Measurements from ENCODE around the gene KCNAB2. TPM values are rescaled to one million over a fixed set of nuclear protein-coding genes. Genes with fewer than 3 reads are reported as not detected.

Gene KCNAB2
- polyA plus RNA-seq, 2 donors: 2.2 to 2.8 TPM

DNA sequence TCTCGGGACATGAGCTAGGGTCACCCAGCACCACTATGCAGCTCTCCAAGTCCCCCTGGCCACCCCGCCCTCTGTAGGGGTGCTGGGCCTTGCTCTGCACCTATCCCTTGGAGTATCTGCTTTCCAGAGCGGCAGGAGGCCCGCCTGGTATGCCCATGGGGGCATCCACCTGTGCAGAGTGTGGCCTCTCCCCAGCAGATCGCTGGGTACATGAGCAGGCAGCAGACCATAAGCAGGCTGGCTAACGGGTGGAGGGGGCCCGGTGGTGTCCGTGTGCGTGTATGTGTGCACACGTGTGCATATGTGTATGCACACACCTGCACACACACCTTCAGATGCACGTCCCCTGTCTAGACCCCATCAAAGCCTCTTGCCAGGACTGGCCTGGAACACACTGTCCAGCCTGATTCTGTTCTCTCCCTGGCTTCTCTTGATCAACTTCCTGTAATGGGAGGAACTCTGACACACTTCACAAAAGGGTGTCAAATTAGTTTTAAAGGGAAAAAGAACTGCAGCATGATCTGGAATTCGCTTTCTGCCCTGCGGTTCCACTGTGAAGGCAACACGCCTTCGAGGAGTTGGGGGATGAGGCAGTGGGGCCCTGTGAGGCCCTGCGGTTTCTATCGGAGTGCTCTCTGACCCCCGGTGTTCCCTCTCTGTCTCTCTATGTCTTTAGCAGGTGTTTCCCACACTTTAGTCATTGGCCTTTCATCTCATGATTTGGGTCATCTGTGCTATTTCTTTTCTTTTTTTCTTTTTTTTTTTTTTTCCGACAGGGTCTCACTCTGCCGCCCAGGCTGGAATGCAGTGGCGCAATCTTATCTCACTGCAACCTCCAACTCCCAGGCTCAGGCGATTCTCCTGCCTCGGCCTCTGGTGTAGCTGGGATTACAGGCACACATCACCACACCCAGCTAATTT lies 36.3 kb upstream of the KCNAB2 start:
- Histone ChIP-seq H3K4me3 (ENCODE audit: low read depth in 1 of 2, low read length in 2 of 2) (no peak overlapping the region), H3K27ac (ENCODE audit: low read depth in 2 of 2, low read length in 1 of 2) (no peak overlapping the region), H3K4me1 (ENCODE audit: control insufficient read depth in 2 of 2, insufficient read depth in 2 of 2, low read length in 1 of 2) (no peaks in the 10 kb centered on the region), H3K9me3 (ENCODE audit: control insufficient read depth in 2 of 2, insufficient read depth in 1 of 2, low read depth in 1 of 2, low read length in 1 of 2) (no peaks in the 10 kb centered on the region), H3K27me3 (ENCODE audit: control insufficient read depth in 1 of 2, insufficient read depth in 2 of 2, low read length in 2 of 2) (no peaks in the 10 kb centered on the region), H3K36me3 (ENCODE audit: control insufficient read depth in 2 of 2, insufficient read depth in 2 of 2, low read length in 1 of 2) (peaks cover 0 to 2% of the 10 kb centered on the region in 2 donors)
- WGBS, 2 donors: 89 to 94% methylated on average over 23 of the region's 23 CpGs

DNA sequence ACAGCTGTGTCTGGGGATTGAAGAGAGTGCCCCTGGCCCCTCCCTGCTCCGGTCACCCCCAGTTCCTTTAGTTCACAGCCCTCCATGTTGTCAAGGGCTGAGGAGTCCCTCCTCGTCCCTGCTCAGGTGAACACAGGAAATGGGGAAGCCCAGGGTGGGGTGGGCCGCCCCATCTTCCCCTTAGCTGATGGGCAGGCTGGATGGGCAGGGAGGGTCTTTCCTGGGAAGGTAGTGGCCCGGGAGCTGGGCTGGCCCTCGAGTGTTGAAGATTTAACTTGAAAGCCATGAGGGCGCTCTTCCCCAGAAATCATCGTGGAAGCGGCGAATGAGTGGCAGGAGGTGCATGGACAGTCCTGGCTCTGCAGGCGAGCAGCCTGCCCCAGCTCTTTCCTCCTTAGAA lies 35.1 kb upstream of the KCNAB2 start:
- Histone ChIP-seq H3K9me3 (ENCODE audit: control insufficient read depth in 2 of 2, insufficient read depth in 1 of 2, low read depth in 1 of 2, low read length in 1 of 2) (no peaks in the 10 kb centered on the region), H3K36me3 (ENCODE audit: control insufficient read depth in 2 of 2, insufficient read depth in 2 of 2, low read length in 1 of 2) (peaks cover 0 to 2% of the 10 kb centered on the region in 2 donors), H3K27me3 (ENCODE audit: control insufficient read depth in 1 of 2, insufficient read depth in 2 of 2, low read length in 2 of 2) (no peaks in the 10 kb centered on the region), H3K4me3 (ENCODE audit: low read depth in 1 of 2, low read length in 2 of 2) (no peak overlapping the region), H3K4me1 (ENCODE audit: control insufficient read depth in 2 of 2, insufficient read depth in 2 of 2, low read length in 1 of 2) (no peaks in the 10 kb centered on the region), H3K27ac (ENCODE audit: low read depth in 2 of 2, low read length in 1 of 2) (no peak overlapping the region)
- 85 to 88% methylated on average over 10 of the region's 10 CpGs for WGBS, 2 donors

DNA sequence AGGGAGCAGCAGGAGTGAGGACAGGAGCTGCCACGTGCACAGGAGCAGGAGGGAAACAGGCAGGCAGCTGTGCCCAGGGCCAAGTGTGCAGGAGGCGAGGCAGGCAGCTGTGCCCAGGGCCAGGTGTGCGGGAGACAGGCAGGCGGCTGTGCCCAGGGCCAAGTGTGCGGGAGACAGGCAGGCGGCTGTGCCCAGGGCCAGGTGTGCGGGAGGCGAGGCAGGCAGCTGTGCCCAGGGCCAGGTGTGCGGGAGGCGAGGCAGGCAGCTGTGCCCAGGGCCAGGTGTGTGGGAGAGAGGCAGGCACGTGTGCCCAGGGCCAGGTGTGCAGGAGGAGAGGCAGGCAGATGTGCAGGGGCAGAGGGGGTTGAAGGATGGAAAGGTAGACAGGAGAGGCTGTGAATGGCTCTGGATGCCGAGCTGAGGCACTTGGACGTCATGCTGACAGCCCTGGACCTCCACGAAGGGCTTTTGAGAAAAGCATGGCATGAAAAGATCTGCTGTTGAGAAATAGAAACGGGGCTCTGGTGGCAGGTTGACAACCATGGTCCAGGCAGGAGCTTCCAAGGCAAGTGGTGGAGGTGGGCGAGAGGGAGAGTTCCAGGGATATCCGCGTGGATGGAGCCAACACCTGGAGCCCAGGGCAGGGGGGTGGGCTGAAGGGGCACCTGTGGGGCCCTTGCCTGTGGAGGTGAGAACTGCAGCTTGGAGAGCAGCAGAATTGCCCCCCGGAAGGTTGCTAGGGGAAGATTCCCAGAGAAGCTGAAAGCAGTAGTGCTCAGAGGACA lies 34.3 kb upstream of the KCNAB2 start:
- 75 to 86% methylated on average over 19 of the region's 19 CpGs for WGBS, 2 donors
- H3K4me3 ChIP-seq (ENCODE audit: low read depth in 1 of 2, low read length in 2 of 2): no peak overlapping the region

GRCh38 chr1:6011946-6012258 lies 33.8 kb upstream of the KCNAB2 start:
- H3K4me3 ChIP-seq (ENCODE audit: low read depth in 1 of 2, low read length in 2 of 2): no peak overlapping the region
- WGBS, 2 donors: 97 to 98% methylated on average over 3 of the region's 3 CpGs

More for the DNA sequence above, 34.3 kb upstream of the KCNAB2 start:
- H3K27ac ChIP-seq (ENCODE audit: low read depth in 2 of 2, low read length in 1 of 2): no peak overlapping the region
- peaks cover 0 to 4% of the 10 kb centered on the region in 2 donors for H3K4me1 ChIP-seq (ENCODE audit: control insufficient read depth in 2 of 2, insufficient read depth in 2 of 2, low read length in 1 of 2)
- H3K36me3 ChIP-seq (ENCODE audit: control insufficient read depth in 2 of 2, insufficient read depth in 2 of 2, low read length in 1 of 2): peaks cover 0 to 2% of the 10 kb centered on the region in 2 donors
- no peaks in the 10 kb centered on the region for H3K27me3 ChIP-seq (ENCODE audit: control insufficient read depth in 1 of 2, insufficient read depth in 2 of 2, low read length in 2 of 2)
- no peaks in the 10 kb centered on the region for H3K9me3 ChIP-seq (ENCODE audit: control insufficient read depth in 2 of 2, insufficient read depth in 1 of 2, low read depth in 1 of 2, low read length in 1 of 2)

DNA sequence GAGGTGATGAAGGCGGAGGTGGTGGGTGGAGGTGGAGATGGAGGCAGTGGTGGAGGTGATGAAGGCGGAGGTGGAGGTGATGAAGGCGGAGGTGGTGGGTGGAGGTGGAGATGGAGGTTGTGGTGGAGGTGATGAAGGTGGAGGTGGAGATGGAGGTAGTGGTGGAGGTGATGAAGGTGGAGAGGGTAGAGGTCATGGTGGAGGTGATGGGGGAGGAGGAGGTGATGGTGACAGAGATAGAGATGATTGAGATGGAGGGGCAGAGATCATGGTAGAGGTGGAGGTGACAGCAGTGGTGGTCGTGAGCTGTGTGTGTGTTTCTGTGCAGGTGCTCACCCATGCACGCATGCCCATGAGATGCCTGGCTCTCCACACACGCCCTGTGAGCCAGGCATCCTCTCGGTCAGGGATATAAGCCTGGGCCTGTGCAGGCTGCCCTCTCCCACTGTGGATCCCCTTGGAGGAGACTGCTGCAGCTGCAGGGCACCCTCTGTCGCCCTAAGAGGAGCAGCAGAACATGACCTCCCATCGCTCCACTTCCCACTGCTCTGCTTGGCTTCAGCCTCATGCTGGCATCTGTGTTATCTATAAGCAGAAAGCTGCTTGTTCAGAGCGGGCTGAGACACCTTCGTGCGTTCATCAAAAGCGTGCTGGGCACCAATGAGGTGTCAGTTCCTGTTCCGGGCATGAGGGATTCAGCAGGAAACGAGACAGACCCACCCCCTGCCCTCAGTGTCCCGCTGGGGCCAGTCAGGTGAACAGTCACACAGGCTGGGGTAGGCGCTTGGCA lies 33.0 kb upstream of the KCNAB2 start:
- peaks cover 0 to 11% of the 10 kb centered on the region in 2 donors for H3K4me1 ChIP-seq (ENCODE audit: control insufficient read depth in 2 of 2, insufficient read depth in 2 of 2, low read length in 1 of 2)
- H3K27me3 ChIP-seq (ENCODE audit: control insufficient read depth in 1 of 2, insufficient read depth in 2 of 2, low read length in 2 of 2): no peaks in the 10 kb centered on the region
- peaks cover 0 to 2% of the 10 kb centered on the region in 2 donors for H3K36me3 ChIP-seq (ENCODE audit: control insufficient read depth in 2 of 2, insufficient read depth in 2 of 2, low read length in 1 of 2)
- 83 to 88% methylated on average over 16 to 17 of the region's 17 CpGs for WGBS, 2 donors
- H3K4me3 ChIP-seq (ENCODE audit: low read depth in 1 of 2, low read length in 2 of 2): no peak overlapping the region
- no peaks in the 10 kb centered on the region for H3K9me3 ChIP-seq (ENCODE audit: control insufficient read depth in 2 of 2, insufficient read depth in 1 of 2, low read depth in 1 of 2, low read length in 1 of 2)
- no peak overlapping the region for H3K27ac ChIP-seq (ENCODE audit: low read depth in 2 of 2, low read length in 1 of 2)

More at GRCh38 chr1:6011946-6012258, 33.8 kb upstream of the KCNAB2 start:
- Histone ChIP-seq H3K36me3 (ENCODE audit: control insufficient read depth in 2 of 2, insufficient read depth in 2 of 2, low read length in 1 of 2) (peaks cover 0 to 2% of the 10 kb centered on the region in 2 donors), H3K4me1 (ENCODE audit: control insufficient read depth in 2 of 2, insufficient read depth in 2 of 2, low read length in 1 of 2) (peaks cover 0 to 7% of the 10 kb centered on the region in 2 donors), H3K27ac (ENCODE audit: low read depth in 2 of 2, low read length in 1 of 2) (no peak overlapping the region), H3K9me3 (ENCODE audit: control insufficient read depth in 2 of 2, insufficient read depth in 1 of 2, low read depth in 1 of 2, low read length in 1 of 2) (no peaks in the 10 kb centered on the region), H3K27me3 (ENCODE audit: control insufficient read depth in 1 of 2, insufficient read depth in 2 of 2, low read length in 2 of 2) (no peaks in the 10 kb centered on the region)

GRCh38 chr1:6013491-6013890 lies 32.2 kb upstream of the KCNAB2 start:
- Histone ChIP-seq H3K4me3 (ENCODE audit: low read depth in 1 of 2, low read length in 2 of 2) (no peak overlapping the region), H3K36me3 (ENCODE audit: control insufficient read depth in 2 of 2, insufficient read depth in 2 of 2, low read length in 1 of 2) (peaks cover 0 to 2% of the 10 kb centered on the region in 2 donors), H3K9me3 (ENCODE audit: control insufficient read depth in 2 of 2, insufficient read depth in 1 of 2, low read depth in 1 of 2, low read length in 1 of 2) (peaks cover 0 to 2% of the 10 kb centered on the region in 2 donors), H3K27ac (ENCODE audit: low read depth in 2 of 2, low read length in 1 of 2) (no peak overlapping the region), H3K4me1 (ENCODE audit: control insufficient read depth in 2 of 2, insufficient read depth in 2 of 2, low read length in 1 of 2) (peaks cover 0 to 11% of the 10 kb centered on the region in 2 donors), H3K27me3 (ENCODE audit: control insufficient read depth in 1 of 2, insufficient read depth in 2 of 2, low read length in 2 of 2) (no peaks in the 10 kb centered on the region)
- 91 to 92% methylated on average over 12 of the region's 12 CpGs for WGBS, 2 donors

GRCh38 chr1:6014130-6014999 lies 31.3 kb upstream of the KCNAB2 start:
- Histone ChIP-seq H3K27ac (ENCODE audit: low read depth in 2 of 2, low read length in 1 of 2) (no peak overlapping the region), H3K9me3 (ENCODE audit: control insufficient read depth in 2 of 2, insufficient read depth in 1 of 2, low read depth in 1 of 2, low read length in 1 of 2) (peaks cover 0 to 2% of the 10 kb centered on the region in 2 donors), H3K36me3 (ENCODE audit: control insufficient read depth in 2 of 2, insufficient read depth in 2 of 2, low read length in 1 of 2) (peaks cover 0 to 2% of the 10 kb centered on the region in 2 donors), H3K4me1 (ENCODE audit: control insufficient read depth in 2 of 2, insufficient read depth in 2 of 2, low read length in 1 of 2) (peaks cover 0 to 11% of the 10 kb centered on the region in 2 donors), H3K4me3 (ENCODE audit: low read depth in 1 of 2, low read length in 2 of 2) (no peak overlapping the region), H3K27me3 (ENCODE audit: control insufficient read depth in 1 of 2, insufficient read depth in 2 of 2, low read length in 2 of 2) (no peaks in the 10 kb centered on the region)
- 87% methylated on average over 19 of the region's 19 CpGs for WGBS, 2 donors

DNA sequence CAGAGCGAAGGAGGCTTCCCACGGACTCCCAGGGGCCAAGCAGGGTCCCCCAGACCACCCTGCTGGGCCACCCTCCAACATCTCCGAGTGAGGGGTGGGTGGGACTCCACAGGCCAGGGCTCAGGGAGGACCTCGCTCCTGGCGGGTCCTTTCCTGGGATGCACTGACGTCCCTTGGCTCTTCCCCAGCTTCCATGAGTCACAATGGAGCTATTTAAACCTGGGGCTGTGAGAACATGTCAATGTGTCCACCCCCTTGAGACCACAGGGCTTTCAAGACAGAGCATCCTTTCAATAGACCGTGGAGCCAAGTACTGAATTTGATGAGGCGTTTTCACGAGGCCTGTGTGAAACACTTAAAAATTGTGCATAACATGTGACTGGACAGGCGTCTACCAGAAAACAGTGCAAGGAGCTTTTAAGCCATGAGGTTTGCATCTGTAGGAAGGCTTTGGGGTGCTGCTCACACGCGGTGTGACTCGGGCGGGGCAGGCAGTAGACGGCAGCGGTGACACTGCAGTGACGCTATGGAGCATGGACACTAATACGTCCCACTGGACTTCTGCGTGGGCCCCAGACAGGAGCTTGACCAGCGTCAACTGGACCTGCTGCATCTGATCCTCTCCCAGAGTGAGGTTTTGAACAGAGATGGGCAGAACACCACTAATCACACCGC lies 29.4 kb upstream of the KCNAB2 start:
- 62 to 68% methylated on average over 21 of the region's 21 CpGs for WGBS, 2 donors
- peaks cover 0 to 2% of the 10 kb centered on the region in 2 donors for H3K9me3 ChIP-seq (ENCODE audit: control insufficient read depth in 2 of 2, insufficient read depth in 1 of 2, low read depth in 1 of 2, low read length in 1 of 2)
- H3K36me3 ChIP-seq (ENCODE audit: control insufficient read depth in 2 of 2, insufficient read depth in 2 of 2, low read length in 1 of 2): peaks cover 0 to 2% of the 10 kb centered on the region in 2 donors
- H3K4me1 ChIP-seq (ENCODE audit: control insufficient read depth in 2 of 2, insufficient read depth in 2 of 2, low read length in 1 of 2): peaks cover 0 to 11% of the 10 kb centered on the region in 2 donors
- no peaks in the 10 kb centered on the region for H3K27me3 ChIP-seq (ENCODE audit: control insufficient read depth in 1 of 2, insufficient read depth in 2 of 2, low read length in 2 of 2)
- H3K27ac ChIP-seq (ENCODE audit: low read depth in 2 of 2, low read length in 1 of 2): no peak overlapping the region
- no peak overlapping the region for H3K4me3 ChIP-seq (ENCODE audit: low read depth in 1 of 2, low read length in 2 of 2)

Measured in esophagus (tissue), 2 donors.